HG02885 (cell line): Measurements from ENCODE around the gene EIF5AL1.
"Not testable (repeated sequence)": the region's sequence is repeated elsewhere in the genome, so short reads cannot be mapped to it uniquely, and the experiment has no call there.

ENCODE experiments used
- ATAC-seq: cut with Tn5 transposase; IDR thresholded peaks from one replicate; pipeline ENCODE4 v1.9.1; 2021; ENCODE audit warnings: mild to moderate bottlenecking; ENCODE audit not compliant: unreplicated experiment, poor library complexity

The EIF5AL1 gene

DNA sequence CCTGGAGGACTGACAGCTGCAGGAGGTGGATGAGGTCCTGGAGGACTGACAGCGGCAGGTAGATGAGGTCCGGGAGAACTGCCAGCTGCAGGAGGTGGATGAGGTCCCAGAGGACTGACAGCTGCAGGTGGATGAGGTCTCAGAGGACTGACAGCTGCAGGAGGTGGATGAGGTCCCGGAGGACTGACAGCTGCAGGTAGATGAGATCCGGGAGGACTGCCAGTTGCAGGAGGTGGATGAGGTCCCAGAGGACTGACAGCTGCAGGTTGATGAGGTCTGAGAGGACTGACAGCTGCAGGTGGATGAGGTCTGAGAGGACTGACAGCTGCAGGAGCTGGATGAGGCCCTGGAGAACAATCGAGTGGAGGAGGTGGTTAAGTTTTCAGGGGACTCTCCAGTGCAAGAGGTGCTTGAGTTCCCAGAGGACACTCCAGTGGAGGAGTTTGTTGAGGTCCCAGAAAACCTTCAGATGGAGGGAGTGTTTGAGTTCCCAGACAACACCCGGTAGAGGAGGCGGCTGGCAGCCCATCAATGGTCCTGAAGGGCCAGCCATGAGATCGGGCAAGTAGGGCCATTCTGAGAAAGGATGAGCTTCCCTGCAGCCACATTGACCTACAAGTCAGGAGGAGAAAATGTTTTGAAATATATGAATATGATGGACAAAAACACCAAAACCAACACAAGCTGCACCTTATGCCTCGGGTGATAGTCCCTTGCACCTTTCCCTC lies 4.7 kb upstream of the EIF5AL1 start:
- no peak for ATAC-seq

DNA sequence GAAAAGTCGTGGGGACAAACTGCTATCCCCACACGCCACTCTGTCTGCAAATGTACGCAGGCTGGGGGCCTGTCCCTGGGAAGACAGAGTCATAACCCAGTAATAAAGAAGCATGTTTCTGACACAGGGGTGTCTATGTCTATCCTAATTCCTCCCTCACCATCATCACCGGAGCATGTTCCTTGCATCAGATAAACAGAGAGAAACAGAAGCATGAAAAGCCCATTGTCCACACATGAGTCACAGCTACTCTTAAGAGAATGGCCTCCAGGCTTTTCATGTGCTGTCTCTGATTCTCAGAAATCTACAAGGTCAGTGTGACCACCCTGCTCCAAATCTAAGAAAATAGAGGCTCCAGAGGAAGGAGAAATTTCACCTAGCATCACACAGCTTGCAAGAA lies 4.1 kb upstream of the EIF5AL1 start:
- not testable (repeated sequence) for ATAC-seq

DNA sequence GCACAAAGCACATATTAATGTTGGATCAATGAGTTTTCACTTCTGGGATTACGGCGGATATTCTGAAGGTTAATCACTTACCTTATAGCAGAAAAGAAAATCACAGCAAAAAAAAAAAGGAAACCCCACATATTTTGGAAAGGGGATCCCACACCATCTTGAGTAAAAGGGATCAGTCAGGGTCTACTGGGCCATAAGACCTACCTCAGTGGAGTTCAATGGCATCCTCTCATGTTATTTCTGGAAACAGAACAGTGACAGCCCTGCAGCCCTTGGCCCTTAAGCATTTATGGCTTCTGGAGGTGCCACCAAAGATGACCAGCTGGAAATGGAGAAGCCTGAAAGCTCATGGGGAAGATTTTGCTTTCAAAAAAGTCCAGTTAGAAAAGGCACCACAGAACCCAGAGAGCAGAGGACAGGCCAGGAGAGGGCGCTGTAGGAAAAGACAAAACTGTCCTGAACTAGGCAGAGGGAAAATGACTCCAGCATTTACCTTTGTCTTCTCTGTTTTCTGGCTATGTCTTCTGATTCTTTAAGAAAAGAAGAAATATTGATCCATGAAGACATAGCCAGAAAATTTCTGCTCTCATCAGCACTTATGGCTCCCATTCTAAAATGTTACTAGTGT lies 2.9 kb upstream of the EIF5AL1 start:
- peak; percentile 73 for ATAC-seq

DNA sequence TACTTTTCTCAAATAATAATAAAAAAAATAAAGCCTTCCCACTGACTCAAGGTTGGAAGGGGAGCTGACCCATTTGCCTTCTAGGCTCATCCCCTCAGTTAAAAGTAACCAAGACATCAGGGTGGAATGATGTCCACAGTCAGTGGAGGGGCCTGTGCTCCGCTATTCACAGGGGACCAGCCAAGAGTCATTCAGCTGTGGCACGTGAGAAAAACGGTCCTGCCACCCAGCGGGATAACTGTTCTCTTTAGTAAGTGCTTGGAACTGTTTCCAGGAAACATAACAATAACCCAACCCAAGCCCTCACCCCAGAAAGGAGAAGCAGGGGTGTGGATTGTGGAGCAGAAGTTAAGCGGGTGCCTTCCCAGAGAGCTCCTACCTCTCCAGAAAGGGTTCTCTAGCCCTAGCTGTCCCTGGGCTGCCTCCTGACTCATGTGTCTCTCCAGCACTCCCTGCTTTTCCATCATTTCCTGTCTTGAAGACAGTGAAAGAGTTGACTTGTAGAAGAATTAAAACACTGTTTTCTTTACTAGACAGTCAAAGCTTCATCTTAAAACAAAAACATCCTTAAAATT lies 2.3 kb upstream of the EIF5AL1 start:
- ATAC-seq: not testable (repeated sequence)

DNA sequence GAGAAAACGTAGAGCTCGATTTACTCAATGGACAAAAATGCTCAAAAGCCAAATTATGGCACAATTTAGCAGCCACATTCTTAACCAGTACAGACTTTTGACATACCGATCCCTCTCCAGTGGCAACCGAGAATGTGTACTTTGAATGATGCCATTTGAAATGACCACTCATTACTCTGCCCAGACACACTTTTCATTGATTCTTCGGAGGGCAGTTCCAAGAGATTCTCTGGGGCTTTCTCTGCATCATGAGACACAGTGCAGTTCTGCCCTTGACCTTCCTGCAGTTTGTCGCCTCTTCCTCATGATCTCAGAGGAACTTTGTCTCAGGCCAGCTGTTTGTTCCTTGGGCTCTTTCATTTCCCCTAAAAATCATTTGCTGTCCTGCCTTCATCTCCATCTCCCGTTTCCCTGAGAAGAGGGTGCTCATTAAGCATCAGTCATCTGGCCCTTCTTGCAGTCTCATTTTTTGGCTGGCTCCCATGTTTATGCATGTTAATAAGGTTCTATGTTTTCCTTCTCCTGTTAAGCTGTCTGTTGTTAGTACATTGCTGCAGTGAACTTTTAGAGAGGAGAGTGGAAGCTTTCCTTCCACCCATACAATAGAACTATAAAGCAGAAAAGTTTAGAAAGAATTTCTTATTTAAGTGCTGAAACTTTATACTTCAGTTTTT lies 4.3 kb downstream of the EIF5AL1 start:
- ATAC-seq: not testable (repeated sequence)

DNA sequence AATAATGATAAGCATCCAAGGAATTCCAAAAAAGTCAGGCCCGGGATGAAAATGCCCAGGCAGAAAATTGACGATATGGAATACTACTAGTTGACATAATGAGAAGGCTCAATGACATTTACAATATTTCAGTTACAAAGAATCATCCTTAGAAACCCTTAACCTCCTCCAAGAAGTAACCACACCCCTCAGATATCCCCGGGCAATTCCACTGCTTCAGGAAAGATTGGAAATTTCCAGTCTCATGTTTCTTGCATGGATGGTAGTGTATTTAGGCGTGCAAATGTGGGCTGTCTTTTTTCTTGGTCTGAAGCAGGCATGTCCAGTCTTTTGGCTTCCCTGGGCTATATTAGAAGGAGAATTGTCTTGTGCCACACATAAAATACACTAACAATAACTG lies 5.2 kb downstream of the EIF5AL1 start:
- ATAC-seq: not testable (repeated sequence)

DNA sequence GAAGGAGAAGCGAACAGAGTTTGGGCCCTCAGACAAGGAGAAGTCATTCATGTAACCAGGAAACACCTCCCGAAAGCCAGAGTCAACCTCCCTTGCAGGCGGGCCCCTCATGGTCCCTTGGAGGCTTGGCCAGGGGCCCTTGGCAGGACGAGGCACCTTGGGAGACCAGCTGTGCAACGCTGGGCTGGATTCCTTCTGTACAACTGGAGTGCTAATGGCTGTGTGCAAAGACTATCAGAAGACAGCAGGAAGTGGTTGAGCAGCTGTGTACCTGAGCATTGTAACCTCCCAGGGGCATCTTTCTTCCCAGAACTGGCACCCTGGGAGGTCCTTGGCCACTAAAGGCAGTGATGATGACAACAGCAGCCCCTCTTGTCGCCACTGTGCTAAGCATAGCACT lies 9.4 kb downstream of the EIF5AL1 start:
- ATAC-seq: not testable (repeated sequence)

DNA sequence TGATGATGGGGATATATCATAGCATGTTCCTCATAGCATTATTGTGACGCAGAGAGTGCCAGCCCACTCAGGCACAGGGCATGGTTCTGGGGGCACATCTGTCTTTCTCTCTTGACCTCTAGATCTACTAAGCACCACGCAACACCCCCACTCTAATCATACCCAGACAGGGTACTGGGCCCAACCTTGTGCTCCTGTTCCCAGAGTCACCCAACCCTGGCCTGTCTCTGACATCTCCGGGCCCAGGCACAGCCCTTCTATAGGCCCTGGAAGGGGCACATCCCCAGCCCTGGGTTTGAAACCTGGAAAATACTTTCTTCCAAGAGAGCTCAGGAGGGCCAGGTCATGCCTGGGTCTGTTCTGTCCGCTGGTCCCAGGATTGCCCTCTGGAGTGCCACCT lies 10.1 kb downstream of the EIF5AL1 start:
- ATAC-seq: not testable (repeated sequence)

DNA sequence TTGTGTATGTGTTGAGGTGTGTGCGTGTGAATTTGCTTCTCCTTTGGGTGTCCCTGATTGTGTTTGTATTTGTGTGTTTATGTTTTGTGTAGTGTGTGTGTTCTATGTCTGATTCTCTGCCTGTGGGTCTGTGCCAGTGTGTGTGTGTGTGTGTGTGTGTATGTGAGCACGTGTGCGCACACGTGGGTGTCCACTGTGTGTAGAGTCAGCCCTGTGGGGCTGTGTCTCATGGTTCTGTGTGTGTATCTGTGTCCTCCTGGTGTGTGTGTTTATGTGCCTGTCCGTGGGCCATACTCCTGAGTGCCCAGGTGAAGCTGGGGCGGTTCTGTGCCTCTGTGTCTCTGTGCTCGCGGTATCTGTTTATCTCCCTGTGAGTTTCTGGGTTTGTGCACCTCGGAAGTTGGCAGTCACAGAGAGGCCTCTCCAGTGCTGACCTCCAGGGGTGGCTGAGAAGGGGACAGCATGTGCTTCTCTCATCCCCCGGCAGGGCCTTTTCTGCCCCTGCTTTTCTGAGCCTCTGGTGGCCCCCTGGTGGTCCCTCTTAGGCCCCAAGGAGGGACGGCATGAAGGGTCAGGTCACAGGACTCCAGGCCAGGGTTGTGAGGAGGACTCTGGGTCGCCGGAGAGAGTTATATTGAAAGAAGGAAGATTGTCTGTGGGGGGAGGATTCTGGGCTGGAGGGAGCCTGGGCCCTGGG lies 11.0 kb downstream of the EIF5AL1 start:
- ATAC-seq: not testable (repeated sequence)

DNA sequence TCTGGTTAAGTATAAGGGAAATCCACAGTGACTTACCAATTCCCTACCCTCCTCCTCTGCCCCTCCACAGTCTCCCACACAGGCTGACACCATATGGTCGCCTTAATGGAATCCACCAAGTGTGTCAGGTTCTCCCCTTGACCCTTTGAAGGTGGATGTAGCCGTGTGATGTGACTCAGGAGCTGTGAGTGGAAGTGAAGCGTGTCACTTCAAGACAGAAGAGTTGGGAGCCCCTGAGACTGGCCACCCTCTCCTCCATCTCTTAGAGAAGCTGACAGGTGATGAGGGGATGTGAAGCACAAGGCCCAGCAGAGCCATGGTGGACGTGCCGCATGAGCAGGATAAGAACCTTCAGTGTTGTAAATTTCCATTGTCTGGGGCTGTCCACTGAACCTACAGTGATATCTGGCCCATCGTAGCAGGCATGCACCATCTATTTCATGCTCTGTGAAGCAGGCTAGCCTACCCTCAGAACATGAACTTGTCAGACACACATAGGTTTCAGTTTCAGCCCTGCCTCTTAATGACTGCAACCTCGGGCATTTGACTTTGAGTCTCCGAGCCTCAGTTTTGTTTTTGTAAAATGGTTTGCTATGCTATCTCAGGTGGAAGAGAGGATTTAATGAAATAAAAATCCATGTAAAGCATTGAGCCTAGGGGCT lies 12.8 kb downstream of the EIF5AL1 start:
- ATAC-seq: peak; percentile 92

DNA sequence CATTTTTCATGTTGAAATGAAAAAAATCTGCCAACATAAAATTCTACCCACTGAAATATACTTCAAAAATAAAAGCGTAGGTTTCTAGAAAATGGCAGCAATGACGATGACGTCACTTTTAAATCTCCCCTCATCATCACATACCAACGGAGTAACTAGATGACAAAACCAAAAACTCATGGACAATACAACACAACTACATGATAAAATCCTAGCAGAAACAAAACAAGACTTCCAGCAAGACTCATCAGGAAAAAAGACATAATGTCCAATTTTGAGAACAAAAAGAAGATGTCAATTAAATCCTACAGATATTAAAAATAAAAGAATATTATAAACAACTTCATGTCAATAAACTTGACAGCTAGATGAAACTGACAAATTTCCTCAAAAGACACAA lies 15.9 kb downstream of the EIF5AL1 start:
- ATAC-seq: not testable (repeated sequence)

DNA sequence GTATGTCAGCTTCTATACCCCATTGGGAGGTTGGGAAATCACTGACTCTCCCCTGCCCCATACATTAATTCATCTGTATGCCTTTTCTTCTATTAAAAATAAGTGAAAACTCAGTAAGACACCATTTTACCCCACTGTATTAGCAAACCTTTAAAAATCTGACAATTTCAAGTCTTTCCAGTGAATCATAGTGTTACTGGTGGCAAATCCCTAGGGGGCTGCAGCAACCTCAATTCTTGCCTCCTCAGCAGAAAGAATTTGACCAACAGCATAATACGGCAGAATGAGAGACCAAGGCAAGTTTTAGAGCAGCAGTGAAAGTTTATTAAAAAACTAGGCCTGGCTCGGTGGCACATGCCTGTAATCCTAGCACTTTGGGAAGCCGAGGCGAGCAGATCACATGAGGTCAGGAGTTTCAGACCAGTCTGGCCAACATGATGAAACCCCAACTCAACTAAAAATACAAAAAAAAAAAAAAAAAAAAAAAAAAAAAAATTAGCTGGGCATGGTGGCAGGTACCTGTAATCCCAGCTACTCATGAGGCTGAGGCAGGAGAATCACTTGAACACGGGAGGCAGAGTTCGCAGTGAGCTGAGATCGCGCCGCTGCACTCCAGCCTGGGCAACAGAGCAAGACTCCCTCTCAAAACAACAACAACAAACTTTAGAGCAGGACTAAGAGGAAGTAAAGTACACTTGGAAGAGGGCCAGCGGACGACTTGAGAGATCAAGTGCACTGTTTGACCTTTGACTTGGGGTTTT lies 21.0 kb downstream of the EIF5AL1 start:
- ATAC-seq: not testable (repeated sequence)

DNA sequence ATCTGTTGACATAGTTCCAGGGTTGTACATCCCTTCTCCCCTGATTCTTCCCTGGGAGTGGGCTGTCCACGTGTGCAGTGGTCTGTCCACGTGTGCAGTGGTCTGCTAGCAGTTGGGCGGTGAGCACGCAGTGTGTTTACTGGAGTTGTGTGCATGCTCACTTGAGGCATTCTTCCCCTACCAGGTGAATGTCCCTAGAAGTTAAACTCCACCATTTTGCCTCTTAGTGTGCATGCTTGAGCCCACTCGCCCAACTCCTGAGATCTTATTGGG lies 21.5 kb downstream of the EIF5AL1 start:
- not testable (repeated sequence) for ATAC-seq

DNA sequence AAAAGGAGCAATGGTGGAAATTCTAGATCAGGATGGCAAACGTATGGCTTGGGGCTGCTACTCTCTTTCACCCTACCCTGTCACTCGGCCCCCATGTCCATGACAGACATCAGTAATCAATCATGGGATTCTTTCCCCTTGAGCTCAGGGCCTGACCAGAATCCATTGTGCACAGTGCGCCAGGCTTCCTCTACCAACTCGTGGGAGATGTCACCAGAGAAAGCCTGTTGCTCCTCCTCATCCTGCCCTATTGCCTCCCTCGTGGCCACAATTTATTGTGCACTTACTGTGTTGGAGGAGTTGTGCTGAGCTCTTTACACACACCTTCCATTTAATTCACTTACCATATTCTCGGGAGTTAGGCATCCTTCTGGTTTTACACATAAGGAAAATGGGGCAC lies 26.0 kb downstream of the EIF5AL1 start:
- ATAC-seq: not testable (repeated sequence)

DNA sequence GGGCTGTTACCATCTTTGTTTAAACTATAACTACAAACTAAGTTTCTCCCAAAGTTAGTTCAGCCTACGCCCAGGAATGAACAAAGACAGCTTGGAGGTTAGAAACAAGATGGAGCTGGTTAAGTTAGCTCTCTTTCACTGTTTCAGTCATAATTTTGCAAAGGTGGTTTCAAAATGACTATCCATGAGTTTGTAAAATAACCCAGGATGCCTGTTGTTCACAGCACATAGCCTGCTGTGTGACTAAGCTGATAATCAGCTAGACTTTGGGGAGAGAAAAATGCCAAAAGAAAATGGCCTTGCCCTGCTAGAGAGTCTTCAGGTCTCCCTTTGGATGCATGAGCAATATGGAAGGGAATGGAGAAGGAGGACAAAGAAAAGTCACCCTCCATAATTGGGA lies 28.6 kb downstream of the EIF5AL1 start:
- ATAC-seq: peak; percentile 96

DNA sequence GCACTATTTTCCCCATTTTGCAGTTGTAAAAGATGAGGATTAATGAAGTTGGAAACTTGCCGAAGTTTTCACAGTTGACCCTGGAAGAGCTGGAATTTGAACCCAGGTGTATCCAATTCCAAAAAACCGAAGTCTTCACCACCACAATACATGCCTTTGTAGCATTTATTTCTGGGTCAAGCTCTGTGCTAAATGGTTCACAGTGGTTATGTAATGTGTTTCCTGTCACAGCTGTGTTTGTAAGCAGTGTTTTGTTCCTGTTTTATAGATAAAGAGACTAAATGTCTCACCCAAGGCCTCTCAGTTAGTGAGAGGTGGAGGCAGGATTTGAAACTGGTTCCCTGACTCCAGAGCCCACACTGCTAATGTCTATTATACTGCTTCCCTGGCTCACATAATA lies 30.3 kb downstream of the EIF5AL1 start:
- ATAC-seq: no peak

DNA sequence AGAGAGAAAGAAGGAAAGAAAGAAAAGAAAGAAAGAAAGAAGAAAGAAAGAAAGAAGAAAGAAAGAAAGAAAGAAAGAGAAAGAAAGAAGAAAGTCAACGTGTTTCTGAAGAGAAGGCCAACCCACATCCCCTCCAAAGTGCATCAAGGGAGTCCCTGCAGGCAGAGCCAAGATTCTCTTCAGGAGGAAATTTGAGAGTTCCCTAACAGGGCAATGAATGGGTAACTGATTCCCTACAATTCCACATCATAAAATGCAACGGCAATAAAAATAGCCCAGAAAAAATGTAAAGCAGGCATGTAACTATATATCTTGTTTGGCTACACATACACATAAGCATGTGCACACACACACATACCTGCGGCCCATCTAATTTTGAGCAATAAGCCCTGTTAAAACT lies 32.1 kb downstream of the EIF5AL1 start:
- not testable (repeated sequence) for ATAC-seq

DNA sequence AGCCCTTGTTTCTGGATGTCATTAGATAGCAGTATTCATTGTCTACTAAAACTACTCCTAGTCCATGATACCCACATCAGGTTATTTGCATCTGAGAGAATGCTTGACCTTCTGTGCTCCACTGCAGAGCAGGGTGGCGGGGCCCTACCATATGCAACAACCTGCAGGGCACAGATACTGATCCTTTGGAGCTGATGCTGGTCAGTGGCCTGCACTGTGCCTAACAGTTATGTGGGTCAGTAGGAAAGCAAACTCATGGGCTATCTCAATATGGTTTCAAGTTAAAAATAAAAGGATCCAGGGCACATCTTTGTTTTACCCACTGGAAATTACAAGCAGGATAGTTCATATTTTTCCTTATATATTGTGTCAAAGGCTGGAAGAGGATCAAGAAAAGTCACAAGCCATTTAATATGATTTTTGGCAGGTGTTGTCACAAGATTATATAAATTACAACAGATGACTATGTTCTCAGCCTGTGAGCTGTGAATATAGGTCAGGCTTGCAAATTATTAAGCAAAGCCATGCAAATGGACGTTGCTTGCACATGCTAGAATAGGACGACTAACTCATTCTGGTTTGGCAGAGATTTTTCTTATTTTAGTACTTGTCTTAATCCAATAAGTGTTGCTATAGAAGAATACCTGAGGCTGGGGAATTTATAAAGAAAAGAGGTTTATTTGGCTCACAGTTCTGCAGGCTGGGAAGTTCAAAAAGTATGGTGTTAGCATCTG lies 32.8 kb downstream of the EIF5AL1 start:
- ATAC-seq: not testable (repeated sequence)

DNA sequence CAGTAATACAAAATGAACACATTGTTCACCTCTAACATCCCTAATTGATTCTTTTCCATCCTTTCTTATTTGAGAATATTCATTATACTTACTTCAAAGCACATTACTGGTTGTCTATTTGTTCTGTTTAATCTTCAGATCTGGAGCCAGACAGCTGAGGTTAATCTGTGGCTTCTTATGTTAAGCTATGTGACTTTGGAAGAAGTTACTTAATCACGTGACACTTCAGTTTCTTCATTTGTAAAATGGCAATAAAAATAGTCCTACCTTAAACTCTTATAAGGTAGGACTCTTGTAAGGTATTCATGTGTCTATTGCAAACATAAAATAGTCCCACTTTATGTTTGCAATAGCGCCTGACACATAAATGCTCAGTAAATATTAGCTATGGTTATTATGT lies 34.8 kb downstream of the EIF5AL1 start:
- not testable (repeated sequence) for ATAC-seq
